ENCODE measurements around the gene CDIPT.

GRCh38 chr16:29901607-29901945 lies 38.5 kb upstream of the CDIPT start:
- TF ChIP-seq CTCF (conservative IDR thresholded peaks at IDR 0.05; ENCODE audit: low read depth, low read length) (no peak), EZH2 (IDR thresholded peaks at IDR 0.05; ENCODE audit: low read length, unreplicated experiment) (no peak), EZH2phosphoT487 (IDR thresholded peaks at IDR 0.05; ENCODE audit: borderline replicate concordance, low read length) (no peak)
